CD14-positive monocyte (primary cell): ENCODE measurements around the gene ANKRD44. TPM values are rescaled to one million over a fixed set of nuclear protein-coding genes. Genes with fewer than 3 reads are reported as not detected.
A peak's percentile ranks its signal among the peaks of the same experiment; 100 is the strongest.

Experiments used
- DNase-seq, 3 donors: peaks; one replicate each; pipeline ENCODE4 v3.0.0-alpha.2; 2011 to 2022
- H2AFZ ChIP-seq: 2 replicates; pipeline ENCODE4 v1.6.0; 2012; ENCODE audit warnings: mild to moderate bottlenecking, low read depth, low read length, inconsistent platforms; ENCODE audit not compliant: insufficient read depth, poor library complexity, severe bottlenecking
- H3K27ac ChIP-seq, 2 donors: 1 replicate in 1 of 2; 2 replicates in 1 of 2; pipeline ENCODE4 v1.5.1; 2012 to 2013; ENCODE audit warnings: low read length in 2 of 2, control low read depth in 1 of 2, inconsistent platforms in 1 of 2, low read depth in 1 of 2, mild to moderate bottlenecking in 1 of 2
- H3K27me3 ChIP-seq, 2 donors: one replicate each; pipeline versions ENCODE4 v1.6.0 to v1.6.1; 2011 to 2013; ENCODE audit warnings: low read length in 2 of 2; ENCODE audit not compliant: control insufficient read depth in 2 of 2, insufficient read depth in 2 of 2
- H3K36me3 ChIP-seq, 2 donors: replicated peaks in 1 of 2; 1 replicate in 1 of 2; 2 replicates in 1 of 2; pipeline versions ENCODE4 v1.5.1 to v1.6.1; 2012 to 2013; ENCODE audit warnings: low read length in 2 of 2, control low read depth in 1 of 2, inconsistent platforms in 1 of 2, mild to moderate bottlenecking in 1 of 2; ENCODE audit not compliant: insufficient read depth in 2 of 2, control insufficient read depth in 1 of 2
- H3K4me1 ChIP-seq, 2 donors: 1 replicate in 1 of 2; 2 replicates in 1 of 2; pipeline versions ENCODE4 v1.5.1 to v1.6.1; 2012 to 2013; ENCODE audit warnings: low read length in 2 of 2, control low read depth in 1 of 2, inconsistent platforms in 1 of 2, mild to moderate bottlenecking in 1 of 2, moderate library complexity in 1 of 2; ENCODE audit not compliant: insufficient read depth in 2 of 2, control insufficient read depth in 1 of 2
- H3K4me2 ChIP-seq: replicated peaks from 2 replicates; pipeline ENCODE3; 2012; ENCODE audit warnings: low read length, moderate library complexity, mild to moderate bottlenecking; ENCODE audit not compliant: poor library complexity, severe bottlenecking; ENCODE audit errors: extremely low read depth
- H3K4me3 ChIP-seq, 3 experiments: fragments of 200-600 bp in 1 of 3; sonication (generic) in 1 of 3; replicated peaks in 1 of 3; 1 replicate in 2 of 3; 2 replicates in 1 of 3; pipeline ENCODE4 v1.5.1; 2011 to 2013; ENCODE audit warnings: low read length in 3 of 3, mild to moderate bottlenecking in 3 of 3, control low read depth in 2 of 3, low read depth in 2 of 3, inconsistent platforms in 1 of 3, moderate library complexity in 1 of 3
- H3K79me2 ChIP-seq: 2 replicates; pipeline ENCODE4 v1.6.0; 2012; ENCODE audit warnings: mild to moderate bottlenecking, control low read depth, inconsistent platforms, low read length, moderate library complexity; ENCODE audit not compliant: insufficient read depth
- H3K9ac ChIP-seq: 2 replicates; pipeline ENCODE4 v1.6.0; 2017; ENCODE audit warnings: low read length, mild to moderate bottlenecking; ENCODE audit not compliant: insufficient read depth, poor library complexity, severe bottlenecking
- H3K9me3 ChIP-seq, 2 donors: replicated peaks in 1 of 2; 1 replicate in 1 of 2; 2 replicates in 1 of 2; pipeline versions ENCODE4 v1.5.1 to v1.6.1; 2012 to 2013; ENCODE audit warnings: low read length in 2 of 2, control low read depth in 1 of 2; ENCODE audit not compliant: control insufficient read depth in 1 of 2, insufficient read depth in 1 of 2
- H4K20me1 ChIP-seq: 2 replicates; pipeline ENCODE4 v1.6.0; 2012; ENCODE audit warnings: mild to moderate bottlenecking, low read length, control low read depth, moderate library complexity; ENCODE audit not compliant: insufficient read depth
- H3K27ac Mint-ChIP-seq, 7 donors: one replicate each; pipeline ENCODE4 v1.8.0; 2020; ENCODE audit warnings: mild to moderate bottlenecking in 7 of 7, mixed read lengths in 7 of 7, moderate library complexity in 6 of 7, inconsistent platforms in 2 of 7
- H3K27me3 Mint-ChIP-seq, 3 donors: one replicate each; pipeline ENCODE4 v1.8.0; 2021 to 2022; ENCODE audit warnings: low read depth in 3 of 3, mild to moderate bottlenecking in 3 of 3, mixed read lengths in 3 of 3, moderate library complexity in 3 of 3, inconsistent platforms in 1 of 3
- H3K36me3 Mint-ChIP-seq, 2 donors: one replicate each; pipeline ENCODE4 v1.8.0; 2020; ENCODE audit warnings: mixed read lengths in 2 of 2, inconsistent platforms in 1 of 2, mild to moderate bottlenecking in 1 of 2
- H3K4me1 Mint-ChIP-seq: one replicate; pipeline ENCODE4 v1.8.0; 2020; ENCODE audit warnings: mild to moderate bottlenecking, mixed read lengths
- H3K4me3 Mint-ChIP-seq, 2 donors: one replicate each; pipeline ENCODE4 v1.8.0; 2020; ENCODE audit warnings: mild to moderate bottlenecking in 2 of 2, mixed read lengths in 2 of 2, moderate library complexity in 1 of 2
- H3K9me3 Mint-ChIP-seq, 7 donors: one replicate each; pipeline ENCODE4 v1.8.0; 2020 to 2022; ENCODE audit warnings: mixed read lengths in 7 of 7, mild to moderate bottlenecking in 6 of 7, moderate library complexity in 6 of 7, inconsistent platforms in 2 of 7
- WGBS: methylation state at CpG from one replicate; pipeline ENCODE4 v1.1.5; 2013; ENCODE audit warnings: missing lambda C conversion rate; ENCODE audit not compliant: insufficient coverage; 5-methylcytosine and 5-hydroxymethylcytosine counted together
- intact Hi-C, 2 donors: fragments of 100-400 bp; cut with micrococcal nuclease; formaldehyde crosslinking; loops; one replicate each; pipeline versions ENCODE4 v1.15.0 to v1.15.1; 2023
- polyA plus RNA-seq, 3 donors: library from polyadenylated mRNA; depleted of rRNA in 1 of 3; unstranded in 2 of 3; stranded (reverse) in 1 of 3; fragments of 300-500 nt in 2 of 3; fragments of >200 nt in 1 of 3; fragmentation: Illumina TruSeq in 2 of 3; gene quantifications; 1 replicate in 2 of 3; 2 replicates in 1 of 3; pipeline ENCODE4 v1.2.3, GENCODE V29; 2012 to 2021
- TF ChIP-seq, protein P1 (sequence below): fragments of 200-600 bp; IDR thresholded peaks from one replicate; pipeline ENCODE4 v1.8.0; 2022; ENCODE audit warnings: antibody characterized with exemption, mild to moderate bottlenecking

The ANKRD44 gene
- polyA plus RNA-seq, 3 donors, result 55.7 to 91.9 (median 64.9) TPM

DNA sequence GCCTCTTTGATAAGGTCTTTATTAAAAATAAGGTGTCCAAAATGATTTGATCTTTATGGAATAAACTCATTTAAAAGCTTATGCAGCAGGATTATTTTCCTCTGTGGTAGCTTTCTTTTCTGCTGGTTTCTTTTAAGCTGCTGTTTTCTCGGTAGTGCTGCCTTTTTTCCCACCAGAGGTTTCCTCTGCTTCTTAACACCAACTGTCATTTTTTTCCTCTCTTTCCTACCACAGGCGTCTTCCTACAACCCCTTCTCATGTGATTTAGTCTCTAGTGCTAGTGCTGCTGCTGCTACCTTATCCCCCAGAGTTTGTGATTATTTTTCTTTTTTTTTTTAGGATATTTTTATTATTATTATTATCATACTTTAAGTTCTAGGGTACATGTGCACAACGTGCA, 281.9 kb downstream of the ANKRD44 start:
- Histone ChIP-seq H3K79me2 (no peaks in the 10 kb centered on the region), H3K4me1 (no peaks in the 10 kb centered on the region), H3K4me3 (no peak overlapping the region), H3K4me2 (no peak overlapping the region), H3K36me3 (peaks cover 64 to 96% of the 10 kb centered on the region in 2 donors), H3K9ac (no peak overlapping the region), H3K9me3 (no peaks in the 10 kb centered on the region), H2AFZ (no peak overlapping the region), H3K27ac (no peak overlapping the region), H4K20me1 (peaks cover 36% of the 10 kb centered on the region), H3K27me3 (no peaks in the 10 kb centered on the region)
- TF ChIP-seq, protein P1, sequence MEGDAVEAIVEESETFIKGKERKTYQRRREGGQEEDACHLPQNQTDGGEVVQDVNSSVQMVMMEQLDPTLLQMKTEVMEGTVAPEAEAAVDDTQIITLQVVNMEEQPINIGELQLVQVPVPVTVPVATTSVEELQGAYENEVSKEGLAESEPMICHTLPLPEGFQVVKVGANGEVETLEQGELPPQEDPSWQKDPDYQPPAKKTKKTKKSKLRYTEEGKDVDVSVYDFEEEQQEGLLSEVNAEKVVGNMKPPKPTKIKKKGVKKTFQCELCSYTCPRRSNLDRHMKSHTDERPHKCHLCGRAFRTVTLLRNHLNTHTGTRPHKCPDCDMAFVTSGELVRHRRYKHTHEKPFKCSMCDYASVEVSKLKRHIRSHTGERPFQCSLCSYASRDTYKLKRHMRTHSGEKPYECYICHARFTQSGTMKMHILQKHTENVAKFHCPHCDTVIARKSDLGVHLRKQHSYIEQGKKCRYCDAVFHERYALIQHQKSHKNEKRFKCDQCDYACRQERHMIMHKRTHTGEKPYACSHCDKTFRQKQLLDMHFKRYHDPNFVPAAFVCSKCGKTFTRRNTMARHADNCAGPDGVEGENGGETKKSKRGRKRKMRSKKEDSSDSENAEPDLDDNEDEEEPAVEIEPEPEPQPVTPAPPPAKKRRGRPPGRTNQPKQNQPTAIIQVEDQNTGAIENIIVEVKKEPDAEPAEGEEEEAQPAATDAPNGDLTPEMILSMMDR, result no peak
- DNase-seq, result no peak
- Mint-ChIP-seq H3K36me3 (peaks cover 71 to 81% of the 10 kb centered on the region in 2 donors), H3K4me3 (no peak overlapping the region), H3K27me3 (peaks cover 0 to 3% (median 0%) of the 10 kb centered on the region in 3 donors), H3K9me3 (no peaks in the 10 kb centered on the region), H3K27ac (no peak overlapping the region), H3K4me1 (no peaks in the 10 kb centered on the region)
- WGBS, result 100% methylated on average over 1 of the region's 3 CpGs
- intact Hi-C loops, result no loop called here

DNA sequence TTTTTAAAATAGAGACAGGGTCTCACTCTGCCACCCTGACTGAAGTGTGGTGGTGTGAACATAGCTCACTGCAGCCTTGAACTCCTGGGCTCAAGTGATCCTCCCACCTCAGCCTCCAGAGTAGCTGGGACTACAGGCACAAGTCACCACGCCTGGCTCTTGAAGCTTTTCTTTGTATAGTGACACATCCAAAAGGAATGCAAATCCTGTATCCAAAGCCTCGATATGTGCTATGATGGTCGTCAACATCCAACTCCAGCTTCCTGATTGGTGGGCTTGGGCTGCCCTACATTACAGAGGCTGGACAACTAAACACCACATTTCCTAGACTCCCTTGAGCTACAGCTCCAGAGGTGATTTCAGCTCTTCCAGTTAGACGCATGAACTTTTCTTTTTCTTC, 282.4 kb downstream of the ANKRD44 start:
- Mint-ChIP-seq H3K36me3 (peaks cover 71 to 81% of the 10 kb centered on the region in 2 donors), H3K4me1 (no peaks in the 10 kb centered on the region), H3K4me3 (no peak overlapping the region), H3K27ac (peak overlapping the region in 1 of 7 donors; percentile 7), H3K27me3 (peaks cover 0 to 3% (median 0%) of the 10 kb centered on the region in 3 donors), H3K9me3 (no peaks in the 10 kb centered on the region)
- intact Hi-C loops, result no loop called here
- Histone ChIP-seq H2AFZ (no peak overlapping the region), H3K9me3 (no peaks in the 10 kb centered on the region), H3K4me3 (no peak overlapping the region), H3K4me1 (no peaks in the 10 kb centered on the region), H3K79me2 (no peaks in the 10 kb centered on the region), H4K20me1 (peaks cover 37% of the 10 kb centered on the region), H3K27me3 (no peaks in the 10 kb centered on the region), H3K9ac (no peak overlapping the region), H3K36me3 (peaks cover 64 to 96% of the 10 kb centered on the region in 2 donors), H3K4me2 (no peak overlapping the region), H3K27ac (no peak overlapping the region)
- no peak for DNase-seq
- 100% methylated on average over 3 of the region's 4 CpGs for WGBS
- TF ChIP-seq, protein P1, result no peak
